ENCODE measurements around the gene GORASP2. TPM values are rescaled to one million over a fixed set of nuclear protein-coding genes. Genes with fewer than 3 reads are reported as not detected.

GORASP2 gene
- total RNA-seq, 1 experiment from 2014 or later: 40.0 TPM

DNA sequence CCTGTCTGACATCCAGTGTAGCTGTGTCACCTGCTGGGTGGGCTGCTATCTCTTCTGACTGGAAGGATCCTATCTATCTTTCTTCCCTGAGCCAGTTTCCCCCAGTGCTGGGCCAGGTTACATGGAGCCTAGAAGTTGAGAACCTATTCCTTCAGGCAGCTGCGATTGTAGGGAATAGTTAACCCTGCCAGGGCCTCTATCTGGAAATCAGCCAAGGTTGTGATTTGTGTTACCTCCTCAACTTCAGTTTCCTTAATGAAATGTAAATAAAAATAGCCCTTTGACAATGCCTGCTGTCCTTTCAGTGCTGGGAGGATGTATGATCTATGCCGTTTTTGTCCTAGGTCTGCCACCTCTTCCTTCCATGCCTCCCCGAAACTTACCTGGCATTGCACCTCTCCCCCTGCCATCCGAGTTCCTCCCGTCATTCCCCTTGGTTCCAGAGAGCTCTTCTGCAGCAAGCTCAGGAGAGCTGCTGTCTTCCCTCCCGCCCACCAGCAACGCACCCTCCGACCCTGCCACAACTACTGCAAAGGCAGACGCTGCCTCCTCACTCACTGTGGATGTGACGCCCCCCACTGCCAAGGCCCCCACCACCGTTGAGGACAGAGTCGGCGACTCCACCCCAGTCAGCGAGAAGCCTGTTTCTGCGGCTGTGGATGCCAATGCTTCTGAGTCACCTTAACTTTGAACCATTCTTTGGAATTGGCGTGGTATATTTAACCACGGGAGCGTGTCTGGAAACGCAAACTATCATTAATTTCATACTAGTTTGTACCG, 36.6 kb downstream of the GORASP2 start:
- DNase-seq (ENCODE audit: low read depth): no peak

DNA sequence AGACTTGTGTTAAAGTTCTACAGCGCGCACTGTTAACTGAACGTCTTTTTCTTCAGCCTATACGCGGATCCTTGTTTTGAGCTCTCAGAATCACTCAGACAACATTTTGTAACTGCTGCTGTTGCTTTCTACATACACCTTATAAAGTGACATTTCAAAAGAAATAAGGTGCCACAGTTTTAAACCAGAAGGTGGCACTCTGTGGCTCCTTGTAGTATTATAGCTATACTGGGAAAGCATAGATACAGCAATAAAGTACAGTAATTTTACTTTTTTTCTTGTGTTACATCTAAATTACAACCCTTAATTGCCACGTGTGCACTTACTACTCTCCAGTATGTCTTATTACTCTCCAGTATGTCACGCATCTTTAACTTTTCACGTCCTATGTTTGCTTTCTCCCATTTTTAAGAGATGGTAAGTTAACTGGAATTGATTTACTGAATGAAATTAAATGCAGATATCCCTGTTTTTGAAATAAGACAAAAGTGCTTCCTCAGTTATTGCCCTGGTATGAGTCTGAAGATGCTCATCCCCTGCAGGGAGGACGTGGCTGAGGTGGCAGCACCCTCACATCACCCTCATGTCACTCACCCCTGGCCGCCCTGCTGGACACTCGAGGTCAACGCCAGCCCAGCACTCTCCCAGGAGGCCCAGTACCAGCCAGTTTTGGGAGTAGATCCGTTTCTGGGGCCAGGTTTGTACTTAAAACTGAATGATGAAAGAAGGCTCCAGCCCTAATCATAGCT, 37.8 kb downstream of the GORASP2 start:
- DNase-seq (ENCODE audit: low read depth): no peak

GRCh38 chr2:170967553-170967952, 38.5 kb downstream of the GORASP2 start:
- DNase-seq (ENCODE audit: low read depth): no peak

- no peak for DNase-seq (ENCODE audit: low read depth)
Observed at GRCh38 chr2:170968205-170969003, 39.4 kb downstream of the GORASP2 start.

DNA sequence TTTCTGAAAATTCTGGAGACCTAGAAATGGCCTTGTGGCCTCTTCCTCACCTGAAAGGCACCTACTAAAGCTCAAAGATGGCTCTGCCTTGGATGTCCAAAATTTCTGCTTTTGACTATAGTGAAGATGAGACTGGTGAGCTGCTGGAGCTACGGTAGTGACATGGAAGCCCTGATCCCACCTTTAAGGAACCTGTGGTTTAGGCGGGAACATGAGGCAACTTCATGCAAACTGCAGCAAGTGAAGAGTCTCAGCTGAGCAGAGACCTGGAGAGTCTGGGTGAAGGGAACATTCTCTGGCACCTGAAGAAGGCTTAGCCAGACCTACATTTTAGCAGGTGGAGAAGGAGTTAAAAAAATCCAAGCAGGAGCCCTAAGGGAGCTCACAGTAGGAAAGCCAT, 40.0 kb downstream of the GORASP2 start:
- DNase-seq (ENCODE audit: low read depth): no peak

DNA sequence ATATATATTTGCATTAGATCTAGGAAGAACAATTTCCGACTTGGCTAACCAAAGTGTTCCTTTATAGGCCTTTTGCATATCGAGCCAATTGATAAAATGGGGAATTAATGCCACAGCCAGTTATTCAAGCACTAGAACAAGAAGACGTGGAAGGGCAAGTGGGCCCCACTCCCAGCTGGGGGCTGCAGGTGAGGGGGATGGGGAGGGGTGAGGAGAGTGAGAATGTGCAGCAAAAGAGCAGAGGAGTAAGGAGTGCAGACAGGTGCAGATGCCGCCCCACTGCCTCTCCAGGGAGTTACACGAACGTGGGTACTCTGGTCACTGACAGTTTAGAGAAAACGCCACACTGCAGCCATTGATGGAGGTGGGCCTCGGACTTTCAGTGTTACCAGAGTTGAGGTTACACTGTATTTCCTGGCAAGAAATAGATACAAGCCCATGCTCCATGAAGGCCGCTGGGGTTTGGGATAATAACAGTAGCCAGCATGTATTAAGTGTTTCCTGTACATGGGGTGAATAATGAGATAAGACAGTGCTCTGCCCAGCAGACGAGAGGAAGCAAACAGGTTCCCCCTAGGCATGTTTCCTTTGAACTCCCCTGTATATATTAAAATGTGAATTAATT, 40.9 kb downstream of the GORASP2 start:
- no peak for DNase-seq (ENCODE audit: low read depth)

DNA sequence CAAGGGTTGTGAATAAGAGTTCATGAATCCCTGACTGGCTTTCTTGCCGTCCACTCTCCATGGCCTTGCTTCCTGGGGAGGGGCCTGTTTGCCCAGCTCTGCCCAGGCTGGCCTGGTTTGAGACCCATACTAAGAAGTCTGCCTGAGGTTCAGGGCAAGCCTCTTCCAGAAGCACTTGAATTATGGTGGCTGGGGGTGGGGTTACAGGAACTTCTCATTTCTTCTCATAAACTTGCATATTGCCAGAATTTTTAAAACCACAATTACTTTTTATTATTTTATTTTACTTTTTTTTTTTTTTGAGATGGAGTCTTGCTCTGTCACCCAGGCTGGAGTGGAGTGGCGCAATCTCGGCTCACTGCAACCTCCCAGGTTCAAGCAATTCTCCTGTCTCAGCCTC, 42.0 kb downstream of the GORASP2 start:
- no peak for DNase-seq (ENCODE audit: low read depth)

GRCh38 chr2:170972296-170973224, 43.5 kb downstream of the GORASP2 start:
- no peak for DNase-seq (ENCODE audit: low read depth)

DNA sequence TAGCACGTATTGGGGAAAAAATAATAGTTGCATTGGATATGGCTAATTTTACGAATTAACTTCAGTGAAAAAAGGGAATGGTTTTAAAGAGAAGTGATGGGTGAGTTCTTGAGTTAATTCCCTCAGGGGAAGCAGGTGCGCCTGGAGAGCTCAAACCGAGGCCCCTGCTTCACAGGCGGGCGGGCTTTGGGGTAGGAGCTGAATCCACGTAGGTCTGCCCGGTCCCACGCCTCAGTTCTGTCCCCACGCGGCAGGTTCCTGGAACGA, 44.1 kb downstream of the GORASP2 start:
- DNase-seq (ENCODE audit: low read depth): no peak

DNA sequence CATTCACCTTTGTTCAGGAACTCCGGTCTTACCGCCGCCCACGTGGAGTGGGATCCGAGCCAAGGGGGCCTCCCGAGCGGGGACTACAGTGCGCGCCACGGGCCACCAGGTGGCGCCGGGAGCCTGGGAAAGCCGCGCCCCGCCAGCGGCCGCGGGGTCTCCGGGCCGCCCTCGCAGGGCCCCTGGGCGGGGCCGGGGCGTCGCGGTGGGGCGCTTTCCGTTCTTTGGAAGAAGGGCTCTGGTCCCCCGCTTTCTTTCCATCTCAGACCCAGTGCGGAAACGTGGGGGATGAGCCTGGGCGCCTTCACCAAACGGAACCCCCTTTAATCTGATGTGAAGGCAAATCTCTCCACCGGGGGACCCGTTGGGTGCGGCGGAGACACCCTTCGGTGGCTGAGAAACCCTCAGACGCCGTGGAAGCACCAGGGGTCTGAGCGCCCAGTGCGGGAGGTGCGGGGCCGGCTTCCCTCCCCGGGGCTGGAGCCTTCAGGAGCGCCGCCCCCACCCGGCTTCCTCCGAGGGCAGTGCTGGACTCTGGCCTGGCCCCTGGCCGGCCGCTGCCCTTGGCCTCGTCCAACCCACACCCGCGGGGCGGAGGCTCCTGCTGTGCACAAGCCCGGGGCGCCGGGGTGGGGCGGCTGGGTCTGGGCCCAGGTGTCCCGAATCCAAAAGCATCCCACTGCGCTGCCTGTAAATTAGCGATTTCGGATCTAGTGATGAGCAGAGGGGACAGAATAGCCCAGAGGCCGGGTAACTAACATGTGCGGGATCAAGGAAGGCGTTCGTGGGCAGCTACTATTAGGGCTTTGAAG, 44.6 kb downstream of the GORASP2 start:
- peak; percentile 77 for DNase-seq (ENCODE audit: low read depth)

- DNase-seq (ENCODE audit: low read depth): no peak
Observed at GRCh38 chr2:170974304-170974993, 45.4 kb downstream of the GORASP2 start.

DNA sequence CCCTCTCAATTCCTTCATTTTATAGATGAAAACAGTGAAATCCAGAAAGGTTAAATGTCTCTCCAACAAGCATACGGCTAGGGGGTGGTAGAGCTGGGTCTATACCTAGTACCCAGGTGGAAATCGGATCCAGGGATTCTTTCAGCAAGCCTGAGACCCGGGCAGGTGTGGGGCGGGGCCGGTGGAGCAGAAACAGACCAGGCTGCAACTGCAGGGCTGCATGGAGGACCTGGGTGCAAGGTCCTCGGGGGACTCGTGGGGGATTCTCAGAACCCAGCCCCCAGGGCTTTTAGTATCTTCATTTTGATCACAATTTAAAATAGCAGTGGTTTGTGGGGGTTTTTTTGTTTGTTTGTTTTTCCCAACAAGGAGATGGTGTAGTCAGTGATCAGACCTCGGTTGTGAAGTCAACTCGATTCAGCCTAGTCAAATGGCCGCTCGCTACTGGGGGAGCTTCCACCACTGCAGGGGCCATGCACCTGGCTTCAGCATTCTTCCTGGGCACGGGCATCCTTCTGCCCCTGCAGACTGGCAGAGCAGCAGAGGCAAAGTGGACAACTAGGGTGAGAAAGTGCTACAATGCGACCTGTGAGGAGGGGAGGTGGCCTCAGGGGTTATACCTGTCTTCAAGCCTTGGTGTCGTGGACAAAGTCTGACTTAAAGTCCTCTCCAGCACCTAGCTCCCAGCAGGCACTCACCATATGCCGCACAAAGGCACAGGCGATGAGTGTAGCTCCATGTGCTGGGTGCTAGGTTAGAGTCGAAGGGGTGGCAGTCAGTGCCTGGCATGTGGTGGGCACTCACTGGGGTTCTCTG, 46.3 kb downstream of the GORASP2 start:
- no peak for DNase-seq (ENCODE audit: low read depth)

DNA sequence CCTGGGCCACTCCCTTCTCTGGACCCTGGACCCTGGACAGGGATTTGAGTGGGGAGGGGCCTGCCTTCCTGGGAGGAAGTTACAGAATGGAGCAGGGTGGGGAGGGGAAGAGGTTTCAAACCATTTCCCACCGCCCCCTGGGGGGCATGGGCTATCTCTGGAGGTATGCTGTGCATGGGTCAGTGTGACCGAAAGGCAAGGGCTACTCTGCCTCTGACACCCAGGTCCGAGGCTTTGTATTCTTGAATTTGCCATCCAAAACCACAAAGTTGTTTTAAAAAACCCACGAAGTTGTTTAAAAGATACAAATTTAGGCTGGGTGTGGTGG, 46.9 kb downstream of the GORASP2 start:
- DNase-seq (ENCODE audit: low read depth): no peak

GRCh38 chr2:170984079-170984478, 55.0 kb downstream of the GORASP2 start:
- DNase-seq (ENCODE audit: low read depth): no peak

DNA sequence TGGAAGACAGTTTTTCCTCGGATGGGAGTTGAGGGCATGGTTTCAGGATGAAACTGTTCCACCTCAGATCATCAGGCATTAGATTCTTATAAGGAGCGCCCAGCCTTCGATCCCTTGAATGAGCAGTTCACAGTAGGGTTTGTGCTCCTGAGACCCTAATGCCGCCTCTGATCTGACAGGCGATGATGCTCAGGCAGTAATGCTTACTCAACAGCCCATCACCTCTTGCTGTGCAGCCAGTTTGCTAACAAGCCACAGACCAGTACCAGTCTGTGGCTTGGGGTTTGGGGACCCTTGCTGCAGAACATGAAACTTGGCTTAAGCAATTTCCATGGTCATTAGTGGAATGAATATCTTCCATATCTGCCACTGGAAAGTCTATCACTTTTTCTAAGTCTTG, 56.4 kb downstream of the GORASP2 start:
- no peak for DNase-seq (ENCODE audit: low read depth)

GRCh38 chr2:170986566-170987258, 57.7 kb downstream of the GORASP2 start:
- no peak for DNase-seq (ENCODE audit: low read depth)

GRCh38 chr2:170991398-170992182, 62.5 kb downstream of the GORASP2 start:
- DNase-seq (ENCODE audit: low read depth): no peak

Measured in HT1080 (cell line).